Tibial nerve (tissue), 3 donors: ENCODE measurements around the gene ZNF860.

ENCODE experiments used
- POLR2A ChIP-seq, 2 donors: fragments of 450-650 bp; IDR thresholded peaks; one replicate each; pipeline ENCODE4 v1.6.1; 2017; ENCODE audit warnings: antibody characterized with exemption in 2 of 2, mild to moderate bottlenecking in 2 of 2, moderate library complexity in 2 of 2
- TF ChIP-seq, protein P1 (sequence below), 5 experiments: fragments of 200-600 bp in 3 of 5; fragments of 450-650 bp in 2 of 5; sonication (generic) in 3 of 5; IDR thresholded peaks; one replicate each; pipeline ENCODE4 v1.5.1; 2016 to 2019; ENCODE audit warnings: antibody characterized with exemption in 5 of 5, mild to moderate bottlenecking in 3 of 5, moderate library complexity in 2 of 5

DNA sequence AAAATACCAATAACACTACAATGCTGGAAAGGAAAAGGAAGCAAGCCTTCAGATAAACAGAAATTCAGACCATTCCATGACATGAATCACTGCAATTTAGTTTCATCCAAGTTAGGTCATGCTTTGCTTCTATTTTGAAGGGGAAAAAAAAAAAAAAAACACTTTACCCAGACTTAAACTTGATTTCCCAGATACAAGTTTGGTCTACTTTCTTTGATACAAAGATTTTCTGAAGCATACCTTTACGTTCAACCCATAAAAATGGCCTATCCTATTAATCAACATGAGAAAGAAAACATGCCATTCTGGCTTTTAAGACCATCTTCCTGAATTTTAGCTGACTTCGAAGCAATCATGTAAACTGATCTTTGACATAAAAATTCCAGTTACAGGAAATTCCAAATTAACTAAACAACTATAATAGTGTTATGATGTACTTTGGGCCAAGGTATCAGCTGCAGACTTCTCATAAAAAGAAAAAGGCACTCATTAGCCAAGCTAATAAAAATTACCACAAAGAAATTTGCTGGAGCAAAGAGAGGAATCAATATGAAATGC lies 13.1 kb upstream of the ZNF860 start:
- no peak for TF ChIP-seq POLR2A (IDR thresholded peaks at IDR 0.05)
- TF ChIP-seq, protein P1, sequence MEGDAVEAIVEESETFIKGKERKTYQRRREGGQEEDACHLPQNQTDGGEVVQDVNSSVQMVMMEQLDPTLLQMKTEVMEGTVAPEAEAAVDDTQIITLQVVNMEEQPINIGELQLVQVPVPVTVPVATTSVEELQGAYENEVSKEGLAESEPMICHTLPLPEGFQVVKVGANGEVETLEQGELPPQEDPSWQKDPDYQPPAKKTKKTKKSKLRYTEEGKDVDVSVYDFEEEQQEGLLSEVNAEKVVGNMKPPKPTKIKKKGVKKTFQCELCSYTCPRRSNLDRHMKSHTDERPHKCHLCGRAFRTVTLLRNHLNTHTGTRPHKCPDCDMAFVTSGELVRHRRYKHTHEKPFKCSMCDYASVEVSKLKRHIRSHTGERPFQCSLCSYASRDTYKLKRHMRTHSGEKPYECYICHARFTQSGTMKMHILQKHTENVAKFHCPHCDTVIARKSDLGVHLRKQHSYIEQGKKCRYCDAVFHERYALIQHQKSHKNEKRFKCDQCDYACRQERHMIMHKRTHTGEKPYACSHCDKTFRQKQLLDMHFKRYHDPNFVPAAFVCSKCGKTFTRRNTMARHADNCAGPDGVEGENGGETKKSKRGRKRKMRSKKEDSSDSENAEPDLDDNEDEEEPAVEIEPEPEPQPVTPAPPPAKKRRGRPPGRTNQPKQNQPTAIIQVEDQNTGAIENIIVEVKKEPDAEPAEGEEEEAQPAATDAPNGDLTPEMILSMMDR (IDR thresholded peaks at IDR 0.05) = no peak
